GM19468 (cell line): ENCODE measurements around the gene LDHD.

Experiments
- ATAC-seq: cut with Tn5 transposase; IDR thresholded peaks from one replicate; pipeline ENCODE4 v1.9.1; 2021; ENCODE audit warnings: mild to moderate bottlenecking, moderate library complexity, moderate number of reproducible peaks; ENCODE audit not compliant: unreplicated experiment; ENCODE audit errors: extremely low read depth

The LDHD gene

DNA sequence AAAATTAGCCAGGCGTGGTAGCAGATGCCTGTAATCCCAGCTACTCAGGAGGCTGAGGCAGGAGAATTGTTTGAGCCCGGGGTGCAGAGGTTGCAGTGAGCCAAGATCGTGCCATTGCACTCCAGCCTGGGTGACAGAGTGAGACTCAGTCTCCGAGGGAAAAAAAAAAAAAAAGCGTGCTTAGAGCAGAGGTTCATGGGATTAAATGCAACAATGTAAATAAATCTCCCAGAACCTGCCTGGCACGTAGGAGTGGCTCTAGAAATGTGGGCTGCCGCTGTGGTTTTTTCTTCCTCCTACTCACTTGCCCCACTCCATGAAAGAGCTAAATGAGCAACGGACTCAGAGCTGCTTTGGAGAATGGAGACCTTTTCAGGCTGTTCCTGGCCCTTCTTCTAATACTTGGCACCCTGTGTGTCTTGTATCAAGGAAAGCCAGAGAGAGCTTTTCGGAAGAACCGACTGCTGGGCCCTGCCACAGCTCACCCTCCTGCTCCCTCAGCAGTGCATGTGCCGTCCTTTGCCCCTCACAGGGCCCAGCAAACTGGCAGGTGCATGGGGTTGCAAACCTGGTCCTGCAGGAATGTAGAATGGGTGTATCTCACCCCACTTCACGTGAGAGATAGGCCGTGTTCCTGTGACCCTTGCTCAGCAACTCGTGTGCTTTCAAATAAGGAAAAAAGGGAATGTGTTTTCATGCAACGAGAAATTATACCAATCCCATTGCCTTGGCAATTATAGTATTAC is 52.0 kb downstream of the LDHD start:
- no peak for ATAC-seq

- no peak for ATAC-seq
Measured at GRCh38 chr16:75063549-75064088, 53.0 kb downstream of the LDHD start.

DNA sequence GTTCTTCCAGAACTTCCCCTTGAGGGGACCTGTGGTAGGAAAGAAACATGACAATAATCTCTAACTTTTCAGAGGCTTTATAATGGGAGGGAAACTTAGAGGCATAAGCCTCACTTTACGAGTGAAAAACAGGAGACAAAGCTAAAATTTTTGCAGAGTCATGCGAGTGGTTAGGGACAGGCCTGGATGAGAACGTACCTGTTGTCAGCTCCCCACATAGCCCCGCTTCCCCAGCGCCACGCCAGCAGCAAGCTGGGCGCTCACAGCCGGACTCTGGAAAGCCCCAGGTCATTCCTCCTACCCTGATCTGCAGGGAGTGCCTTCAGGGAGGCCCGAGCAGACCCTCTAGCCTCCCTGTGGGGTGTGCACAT is 53.6 kb downstream of the LDHD start:
- ATAC-seq, result no peak

DNA sequence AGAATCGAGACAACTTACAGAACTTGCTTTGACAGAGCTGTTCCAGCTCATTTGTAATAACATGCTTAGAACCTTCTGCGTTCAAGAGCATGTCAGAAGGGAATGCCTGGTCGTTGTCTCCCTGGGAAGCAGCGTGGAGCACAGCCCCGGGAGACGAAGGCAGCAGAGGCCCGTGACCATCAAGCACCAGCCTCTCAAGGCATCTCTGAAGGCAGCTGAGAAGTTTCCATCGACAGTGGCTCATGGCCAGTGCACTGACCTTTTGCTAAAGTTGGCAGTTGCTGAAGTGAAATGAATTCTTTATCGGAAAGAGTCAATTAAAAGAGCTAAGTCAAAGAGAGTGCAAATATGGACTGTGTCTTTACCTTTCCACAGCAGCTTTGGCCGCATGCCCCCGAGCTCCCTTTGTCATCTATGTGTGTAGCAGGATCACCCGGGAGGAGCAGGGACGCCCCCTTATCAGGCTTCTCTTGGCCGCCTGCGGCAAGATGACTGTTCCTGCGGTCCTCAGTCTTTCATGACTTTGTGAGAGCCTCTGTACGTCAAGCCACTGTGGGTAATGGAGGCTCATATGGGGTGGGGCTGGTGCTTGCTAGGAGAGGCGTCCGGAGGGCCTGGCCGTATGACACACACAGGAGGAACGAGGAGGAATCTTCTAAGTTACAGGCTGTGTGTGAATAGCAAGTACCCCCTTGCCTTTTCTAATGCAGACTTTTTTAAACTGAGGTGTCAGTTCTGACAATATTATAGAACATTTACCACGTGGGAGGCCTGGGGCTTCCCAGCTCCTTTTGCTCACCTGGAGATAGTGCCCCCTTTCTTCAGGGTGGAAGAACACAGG is 54.2 kb downstream of the LDHD start:
- no peak for ATAC-seq
